GM10266 (cell line): ENCODE data around the gene BOD1L1.
A peak's percentile ranks its signal among the peaks of the same experiment; 100 is the strongest.

ENCODE experiments used
- DNase-seq: peaks from one replicate; pipeline ENCODE4 v3.0.0; 2012; ENCODE audit errors: extremely low spot score
- TF ChIP-seq, protein P1 (sequence below): IDR thresholded peaks from 2 replicates; pipeline ENCODE4 v1.5.1; 2012; ENCODE audit warnings: mild to moderate bottlenecking, low read depth; ENCODE audit not compliant: control insufficient read depth, insufficient read depth; ENCODE audit errors: missing control alignments

The BOD1L1 gene

DNA sequence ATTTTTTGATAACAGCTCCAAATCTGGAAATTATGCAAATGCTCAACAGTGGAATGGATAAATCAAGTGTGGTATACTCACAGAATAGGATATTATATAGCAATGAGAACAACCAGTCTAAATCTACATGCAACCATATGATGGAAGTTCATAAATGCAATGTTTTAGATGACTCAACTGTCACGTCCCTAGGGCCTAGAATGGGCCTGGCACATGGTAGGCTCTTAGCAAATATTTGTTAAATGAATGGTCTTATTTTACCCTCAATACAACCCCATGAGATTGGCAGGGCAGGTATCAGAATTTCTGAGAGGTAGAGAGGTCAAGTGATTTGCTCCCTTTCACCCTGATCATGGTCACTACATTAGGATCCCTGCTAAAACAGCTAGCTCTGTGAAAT lies 68.6 kb downstream of the BOD1L1 start:
- DNase-seq, result no peak
- TF ChIP-seq, protein P1, sequence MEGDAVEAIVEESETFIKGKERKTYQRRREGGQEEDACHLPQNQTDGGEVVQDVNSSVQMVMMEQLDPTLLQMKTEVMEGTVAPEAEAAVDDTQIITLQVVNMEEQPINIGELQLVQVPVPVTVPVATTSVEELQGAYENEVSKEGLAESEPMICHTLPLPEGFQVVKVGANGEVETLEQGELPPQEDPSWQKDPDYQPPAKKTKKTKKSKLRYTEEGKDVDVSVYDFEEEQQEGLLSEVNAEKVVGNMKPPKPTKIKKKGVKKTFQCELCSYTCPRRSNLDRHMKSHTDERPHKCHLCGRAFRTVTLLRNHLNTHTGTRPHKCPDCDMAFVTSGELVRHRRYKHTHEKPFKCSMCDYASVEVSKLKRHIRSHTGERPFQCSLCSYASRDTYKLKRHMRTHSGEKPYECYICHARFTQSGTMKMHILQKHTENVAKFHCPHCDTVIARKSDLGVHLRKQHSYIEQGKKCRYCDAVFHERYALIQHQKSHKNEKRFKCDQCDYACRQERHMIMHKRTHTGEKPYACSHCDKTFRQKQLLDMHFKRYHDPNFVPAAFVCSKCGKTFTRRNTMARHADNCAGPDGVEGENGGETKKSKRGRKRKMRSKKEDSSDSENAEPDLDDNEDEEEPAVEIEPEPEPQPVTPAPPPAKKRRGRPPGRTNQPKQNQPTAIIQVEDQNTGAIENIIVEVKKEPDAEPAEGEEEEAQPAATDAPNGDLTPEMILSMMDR, result no peak

DNA sequence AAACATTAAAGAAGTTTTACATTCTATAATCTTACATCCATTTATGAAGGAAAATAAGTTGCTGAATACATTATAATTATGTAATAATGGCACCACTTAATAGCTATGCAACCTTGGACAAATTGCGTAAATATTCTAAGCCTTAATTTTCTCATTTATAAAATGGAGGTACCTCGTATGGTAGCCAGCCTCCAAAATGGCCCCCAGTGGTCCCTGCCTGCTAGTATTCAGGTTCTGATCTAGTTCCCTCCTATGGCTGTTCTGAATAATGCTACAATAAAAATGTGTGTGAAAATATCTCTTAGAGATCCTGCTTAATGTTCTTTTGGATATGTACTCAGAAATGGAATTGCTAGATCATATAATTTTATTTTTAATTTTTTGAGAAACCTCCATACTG lies 72.2 kb downstream of the BOD1L1 start:
- TF ChIP-seq, protein P1, result no peak
- no peak for DNase-seq

DNA sequence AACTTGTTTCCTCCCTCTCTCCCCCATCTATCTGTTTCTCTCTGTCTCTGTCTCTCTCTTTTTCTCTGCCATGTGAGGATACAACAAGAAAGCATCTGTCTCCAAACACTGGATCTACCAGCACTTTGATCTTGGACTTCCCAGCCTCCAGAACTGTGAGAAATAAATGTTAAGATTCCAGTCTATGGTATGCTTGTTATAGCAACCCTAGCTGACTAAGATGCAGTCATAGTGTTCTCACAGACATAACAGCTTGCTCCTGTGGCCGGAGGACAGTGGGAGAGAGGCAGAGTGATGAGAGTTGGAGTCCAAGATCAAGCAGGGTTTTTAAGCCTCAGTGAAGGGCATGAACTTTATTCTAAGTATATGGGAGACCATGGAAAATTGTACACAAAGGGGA lies 74.4 kb downstream of the BOD1L1 start:
- no peak for DNase-seq

DNA sequence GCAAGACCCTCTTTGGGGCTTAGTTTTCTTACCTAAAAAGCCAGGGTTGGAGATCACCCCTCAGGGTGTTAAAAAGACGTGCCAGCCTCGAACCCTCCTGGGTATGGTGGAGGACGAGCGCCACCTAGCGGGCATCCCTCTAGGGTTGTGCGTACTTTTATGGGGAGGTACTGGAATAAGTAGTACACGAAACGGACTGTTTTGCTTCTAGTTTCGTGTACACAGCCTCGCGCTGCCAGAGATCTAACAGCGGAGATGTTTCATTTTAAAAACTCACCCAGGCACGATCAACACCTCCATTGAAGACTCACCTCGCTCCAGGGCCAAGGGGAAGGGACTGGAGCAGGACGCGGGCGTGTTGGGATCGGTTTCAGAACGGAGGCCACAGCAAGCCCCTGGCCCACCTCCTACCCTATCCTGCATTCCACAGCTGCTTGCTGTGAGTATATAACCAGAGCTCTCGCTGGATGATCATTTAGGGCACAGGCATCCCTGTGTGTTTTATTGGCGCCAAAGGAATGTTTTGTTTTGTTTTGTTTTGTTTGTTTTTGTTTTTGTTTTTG lies 78.5 kb downstream of the BOD1L1 start:
- DNase-seq, result peak; percentile 89
- TF ChIP-seq, protein P1, result peak; percentile 91

More for the DNA sequence above, 74.4 kb downstream of the BOD1L1 start:
- TF ChIP-seq, protein P1, result no peak

DNA sequence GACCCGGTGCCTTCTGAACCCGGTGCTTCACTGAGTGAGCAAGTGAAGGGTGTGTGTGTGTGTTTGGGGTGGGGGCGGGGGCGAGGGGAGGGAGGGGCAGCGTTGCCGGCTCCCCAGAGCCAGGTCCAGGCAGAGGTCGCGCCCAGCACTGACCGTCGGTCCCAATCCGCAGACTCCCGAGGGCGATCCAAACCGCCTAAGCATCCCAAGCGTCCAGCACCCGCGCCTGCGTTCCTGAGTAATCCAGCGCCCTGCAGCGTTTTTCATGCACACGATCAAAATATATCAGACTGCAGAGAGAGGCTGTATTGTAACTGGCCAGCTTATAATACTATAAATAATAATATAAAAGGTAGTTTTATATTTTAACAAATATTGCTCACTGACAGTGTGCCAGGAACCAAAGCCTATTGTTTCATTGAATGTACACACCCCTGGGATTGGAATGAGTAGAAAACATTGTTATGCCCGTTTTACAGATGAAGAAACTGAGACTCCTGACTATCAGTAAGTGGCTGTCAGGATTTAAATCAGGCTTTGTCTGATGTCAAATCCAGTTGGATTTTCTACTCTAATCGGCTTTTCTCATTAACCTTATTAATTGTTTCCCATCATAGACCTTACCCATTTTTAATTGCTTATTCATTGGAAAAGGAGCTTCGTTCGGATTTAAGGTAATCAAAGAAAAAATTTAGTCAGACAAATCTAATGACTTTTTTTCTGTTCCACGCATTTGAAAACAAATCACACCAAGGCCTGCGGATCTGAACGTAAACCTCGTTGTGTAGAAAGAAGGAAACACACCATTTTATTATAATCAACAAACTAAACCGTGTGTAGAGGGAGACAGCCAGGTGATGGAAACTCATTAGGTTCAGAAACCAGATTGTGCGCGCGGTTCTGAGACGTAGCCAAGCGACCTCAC lies 79.2 kb downstream of the BOD1L1 start:
- TF ChIP-seq, protein P1, result no peak
- DNase-seq, result peak; percentile 26

- TF ChIP-seq, protein P1, result no peak
- DNase-seq, result peak; percentile 72
Observed at GRCh38 chr4:13547485-13548041, 80.0 kb downstream of the BOD1L1 start.

GRCh38 chr4:13546941-13547484 lies 80.5 kb downstream of the BOD1L1 start:
- TF ChIP-seq, protein P1, result no peak
- peak; percentile 43 for DNase-seq
